ENCODE results near the gene PSORS1C2.

DNA sequence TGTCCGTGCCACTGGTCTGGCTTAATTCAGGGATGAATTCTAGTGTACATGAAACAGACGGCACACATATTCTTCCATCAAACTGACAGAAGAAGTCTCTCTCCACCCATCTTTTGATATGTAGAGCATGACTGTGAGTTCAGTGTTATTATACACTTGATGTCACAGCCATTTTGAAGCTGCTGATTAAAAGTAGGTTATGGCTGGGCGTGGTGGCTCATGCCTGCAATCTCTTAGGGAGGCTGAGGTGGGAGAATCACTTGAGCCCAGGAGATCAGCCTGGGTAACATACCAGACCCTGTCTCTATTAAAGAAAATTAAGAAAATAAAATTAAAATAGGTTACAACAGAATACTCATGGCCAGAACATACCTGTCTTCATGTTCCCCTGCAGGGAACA is 47.2 kb downstream of the PSORS1C2 start:
- TF ChIP-seq, protein P1, sequence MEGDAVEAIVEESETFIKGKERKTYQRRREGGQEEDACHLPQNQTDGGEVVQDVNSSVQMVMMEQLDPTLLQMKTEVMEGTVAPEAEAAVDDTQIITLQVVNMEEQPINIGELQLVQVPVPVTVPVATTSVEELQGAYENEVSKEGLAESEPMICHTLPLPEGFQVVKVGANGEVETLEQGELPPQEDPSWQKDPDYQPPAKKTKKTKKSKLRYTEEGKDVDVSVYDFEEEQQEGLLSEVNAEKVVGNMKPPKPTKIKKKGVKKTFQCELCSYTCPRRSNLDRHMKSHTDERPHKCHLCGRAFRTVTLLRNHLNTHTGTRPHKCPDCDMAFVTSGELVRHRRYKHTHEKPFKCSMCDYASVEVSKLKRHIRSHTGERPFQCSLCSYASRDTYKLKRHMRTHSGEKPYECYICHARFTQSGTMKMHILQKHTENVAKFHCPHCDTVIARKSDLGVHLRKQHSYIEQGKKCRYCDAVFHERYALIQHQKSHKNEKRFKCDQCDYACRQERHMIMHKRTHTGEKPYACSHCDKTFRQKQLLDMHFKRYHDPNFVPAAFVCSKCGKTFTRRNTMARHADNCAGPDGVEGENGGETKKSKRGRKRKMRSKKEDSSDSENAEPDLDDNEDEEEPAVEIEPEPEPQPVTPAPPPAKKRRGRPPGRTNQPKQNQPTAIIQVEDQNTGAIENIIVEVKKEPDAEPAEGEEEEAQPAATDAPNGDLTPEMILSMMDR (IDR thresholded peaks at IDR 0.05) = no peak
- TF ChIP-seq EP300 (IDR thresholded peaks at IDR 0.05) = no peak

Measured in ovary (tissue), 3 donors.